Measurements from ENCODE around the gene COL18A1. TPM values are rescaled to one million over a fixed set of nuclear protein-coding genes. Genes with fewer than 3 reads are reported as not detected.

COL18A1 gene
- total and polyA plus RNA-seq, 4 donors: 44.9 to 308 (median 232) TPM

DNA sequence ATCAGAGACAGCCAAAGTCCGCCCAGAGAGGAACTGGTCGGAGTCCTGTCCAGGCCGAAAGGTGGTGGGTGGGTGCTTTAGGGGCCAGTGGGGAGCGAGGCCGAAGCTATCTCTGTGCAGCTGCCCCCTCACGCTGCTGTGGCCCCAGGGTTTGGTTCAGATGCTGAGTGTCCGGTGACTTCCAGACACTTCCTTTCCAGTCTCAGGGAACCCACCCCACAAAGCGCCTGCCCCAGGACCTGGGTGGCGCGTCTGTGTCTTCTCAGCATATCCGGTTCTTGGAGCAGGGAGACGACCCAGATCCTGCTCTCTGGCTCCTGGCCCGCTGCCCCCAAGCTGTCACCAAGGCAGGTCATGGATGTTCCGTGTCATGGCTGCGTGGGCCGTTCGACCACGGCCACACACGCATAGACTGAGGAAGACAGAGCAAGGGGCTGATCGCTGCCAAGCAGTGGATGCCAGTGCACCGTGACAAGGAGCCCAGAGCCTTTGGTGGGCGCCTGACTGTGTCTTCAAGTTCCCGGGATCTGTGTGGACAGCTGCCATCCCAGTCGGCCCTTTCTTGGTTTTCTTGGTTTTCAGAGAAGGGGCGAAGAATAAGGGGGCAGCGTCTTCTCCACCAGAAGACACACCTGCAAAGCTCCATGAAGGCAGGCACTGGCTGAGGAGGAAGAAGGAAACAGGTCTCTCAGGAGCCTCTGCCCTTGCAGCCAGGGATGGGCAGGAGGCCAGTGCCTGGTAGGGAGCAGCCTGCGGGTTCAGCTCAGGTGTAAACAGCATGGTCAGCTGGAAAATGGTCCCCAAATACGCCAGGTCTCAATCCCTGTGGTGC, 22.9 kb upstream of the COL18A1 start:
- TF ChIP-seq SP1 (IDR thresholded peaks at IDR 0.05): no peak
- no peak for TF ChIP-seq FOXA2 (IDR thresholded peaks at IDR 0.05)
- no peak for TF ChIP-seq GABPA (IDR thresholded peaks at IDR 0.05 in 1 of 2, conservative IDR thresholded peaks at IDR 0.05 in 1 of 2)
- no peak for TF ChIP-seq RXRA (IDR thresholded peaks at IDR 0.05)
- Histone ChIP-seq H3K27me3 (ENCODE audit: control insufficient read depth in 4 of 4, insufficient read depth in 4 of 4, low read length in 3 of 4) (no peaks in the 10 kb centered on the region), H3K9me3 (ENCODE audit: control insufficient read depth in 4 of 4, low read length in 3 of 4) (no peaks in the 10 kb centered on the region), H3K36me3 (ENCODE audit: control insufficient read depth in 4 of 4, insufficient read depth in 3 of 4, low read depth in 1 of 4, low read length in 3 of 4) (no peaks in the 10 kb centered on the region), H3K4me3 (ENCODE audit: low read depth in 1 of 3, low read length in 3 of 3) (no peak overlapping the region), H3K9ac (ENCODE audit: low read depth in 1 of 2, low read length in 2 of 2) (no peak overlapping the region), H3K4me1 (ENCODE audit: control insufficient read depth in 4 of 4, insufficient read depth in 4 of 4, low read length in 3 of 4) (peaks cover 0 to 3% (median 1%) of the 10 kb centered on the region in 4 donors), H3K27ac (ENCODE audit: low read depth in 1 of 2, low read length in 2 of 2) (no peak overlapping the region)
- WGBS: 85% methylated on average over 28 of the region's 28 CpGs
- no peak for DNase-seq (ENCODE audit: low spot score)

GRCh38 chr21:45382697-45382997, 22.3 kb upstream of the COL18A1 start:
- Histone ChIP-seq H3K27me3 (ENCODE audit: control insufficient read depth in 4 of 4, insufficient read depth in 4 of 4, low read length in 3 of 4) (no peaks in the 10 kb centered on the region), H3K9me3 (ENCODE audit: control insufficient read depth in 4 of 4, low read length in 3 of 4) (no peaks in the 10 kb centered on the region), H3K36me3 (ENCODE audit: control insufficient read depth in 4 of 4, insufficient read depth in 3 of 4, low read depth in 1 of 4, low read length in 3 of 4) (no peaks in the 10 kb centered on the region), H3K9ac (ENCODE audit: low read depth in 1 of 2, low read length in 2 of 2) (no peak overlapping the region), H3K27ac (ENCODE audit: low read depth in 1 of 2, low read length in 2 of 2) (no peak overlapping the region), H3K4me1 (ENCODE audit: control insufficient read depth in 4 of 4, insufficient read depth in 4 of 4, low read length in 3 of 4) (peaks cover 0 to 3% (median 2%) of the 10 kb centered on the region in 4 donors), H3K4me3 (ENCODE audit: low read depth in 1 of 3, low read length in 3 of 3) (no peak overlapping the region)
- WGBS: 90% methylated on average over 10 of the region's 10 CpGs
- TF ChIP-seq TAF1 (conservative IDR thresholded peaks at IDR 0.05) (no peak), RAD21 (IDR thresholded peaks at IDR 0.05) (no peak), GABPA (IDR thresholded peaks at IDR 0.05 in 1 of 2, conservative IDR thresholded peaks at IDR 0.05 in 1 of 2) (no peak), EGR1 (IDR thresholded peaks at IDR 0.05; ENCODE audit: low read depth in 2 of 2) (no peak), HNF4A (conservative IDR thresholded peaks at IDR 0.05) (no peak), JUND (IDR thresholded peaks at IDR 0.05) (no peak), RXRA (IDR thresholded peaks at IDR 0.05) (no peak), YY1 (IDR thresholded peaks at IDR 0.05) (no peak), SP1 (IDR thresholded peaks at IDR 0.05) (no peak), CTCF (IDR thresholded peaks at IDR 0.05; ENCODE audit: low read depth, low read length, missing input control) (no peak), ZBTB33 (IDR thresholded peaks at IDR 0.05) (no peak), MAX (IDR thresholded peaks at IDR 0.05) (no peak), HNF4G (IDR thresholded peaks at IDR 0.05) (no peak), NR2F2 (IDR thresholded peaks at IDR 0.05) (no peak)
- TF ChIP-seq, protein P1, sequence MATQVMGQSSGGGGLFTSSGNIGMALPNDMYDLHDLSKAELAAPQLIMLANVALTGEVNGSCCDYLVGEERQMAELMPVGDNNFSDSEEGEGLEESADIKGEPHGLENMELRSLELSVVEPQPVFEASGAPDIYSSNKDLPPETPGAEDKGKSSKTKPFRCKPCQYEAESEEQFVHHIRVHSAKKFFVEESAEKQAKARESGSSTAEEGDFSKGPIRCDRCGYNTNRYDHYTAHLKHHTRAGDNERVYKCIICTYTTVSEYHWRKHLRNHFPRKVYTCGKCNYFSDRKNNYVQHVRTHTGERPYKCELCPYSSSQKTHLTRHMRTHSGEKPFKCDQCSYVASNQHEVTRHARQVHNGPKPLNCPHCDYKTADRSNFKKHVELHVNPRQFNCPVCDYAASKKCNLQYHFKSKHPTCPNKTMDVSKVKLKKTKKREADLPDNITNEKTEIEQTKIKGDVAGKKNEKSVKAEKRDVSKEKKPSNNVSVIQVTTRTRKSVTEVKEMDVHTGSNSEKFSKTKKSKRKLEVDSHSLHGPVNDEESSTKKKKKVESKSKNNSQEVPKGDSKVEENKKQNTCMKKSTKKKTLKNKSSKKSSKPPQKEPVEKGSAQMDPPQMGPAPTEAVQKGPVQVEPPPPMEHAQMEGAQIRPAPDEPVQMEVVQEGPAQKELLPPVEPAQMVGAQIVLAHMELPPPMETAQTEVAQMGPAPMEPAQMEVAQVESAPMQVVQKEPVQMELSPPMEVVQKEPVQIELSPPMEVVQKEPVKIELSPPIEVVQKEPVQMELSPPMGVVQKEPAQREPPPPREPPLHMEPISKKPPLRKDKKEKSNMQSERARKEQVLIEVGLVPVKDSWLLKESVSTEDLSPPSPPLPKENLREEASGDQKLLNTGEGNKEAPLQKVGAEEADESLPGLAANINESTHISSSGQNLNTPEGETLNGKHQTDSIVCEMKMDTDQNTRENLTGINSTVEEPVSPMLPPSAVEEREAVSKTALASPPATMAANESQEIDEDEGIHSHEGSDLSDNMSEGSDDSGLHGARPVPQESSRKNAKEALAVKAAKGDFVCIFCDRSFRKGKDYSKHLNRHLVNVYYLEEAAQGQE (IDR thresholded peaks at IDR 0.05): no peak
- DNase-seq (ENCODE audit: low spot score): no peak

All from liver (tissue), 9 donors.